GM20431 (cell line): ENCODE results near the gene DYSF.
"Not testable (repeated sequence)": the region's sequence is repeated elsewhere in the genome, so short reads cannot be mapped to it uniquely, and the experiment has no call there.

ENCODE experiments used
- in situ Hi-C: fragments of 300-500 bp; cut with MseI, MboI; formaldehyde crosslinking; loops from one replicate; pipeline ENCODE4 v1.15.0; 2020; ENCODE audit warnings: low sequenced_read_pairs; ENCODE audit not compliant: unreplicated experiment

DYSF gene

GRCh38 chr2:71453404-71454220, at the start of gene DYSF:
Gene DYSF, plus strand, starts transcription at chr2:71453561.
- in situ Hi-C loops = no loop called here

- in situ Hi-C loops = no loop called here
These were observed 43.8 kb upstream of the DYSF start for GRCh38 chr2:71409611-71410010.

DNA sequence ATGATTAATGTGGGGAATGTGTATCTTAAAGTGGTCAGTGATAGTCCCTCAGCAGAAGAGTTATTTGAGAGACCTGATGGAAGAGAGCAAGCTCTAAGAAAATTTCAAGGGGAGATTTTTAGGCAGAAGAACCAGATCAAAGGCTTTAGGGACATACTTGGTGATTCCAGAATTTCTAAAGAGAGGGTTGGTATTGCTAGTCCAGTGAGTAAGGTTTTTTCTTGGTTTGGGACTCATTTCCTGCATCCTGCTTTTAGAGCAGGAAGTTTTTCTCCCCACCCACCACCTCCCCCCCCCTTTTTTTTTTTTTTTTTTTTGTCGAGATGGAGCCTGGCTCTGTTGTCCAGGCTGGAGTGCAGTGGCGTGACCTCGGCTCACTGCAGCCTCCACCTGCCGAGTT, 42.7 kb upstream of the DYSF start:
- in situ Hi-C loops = no loop called here

DNA sequence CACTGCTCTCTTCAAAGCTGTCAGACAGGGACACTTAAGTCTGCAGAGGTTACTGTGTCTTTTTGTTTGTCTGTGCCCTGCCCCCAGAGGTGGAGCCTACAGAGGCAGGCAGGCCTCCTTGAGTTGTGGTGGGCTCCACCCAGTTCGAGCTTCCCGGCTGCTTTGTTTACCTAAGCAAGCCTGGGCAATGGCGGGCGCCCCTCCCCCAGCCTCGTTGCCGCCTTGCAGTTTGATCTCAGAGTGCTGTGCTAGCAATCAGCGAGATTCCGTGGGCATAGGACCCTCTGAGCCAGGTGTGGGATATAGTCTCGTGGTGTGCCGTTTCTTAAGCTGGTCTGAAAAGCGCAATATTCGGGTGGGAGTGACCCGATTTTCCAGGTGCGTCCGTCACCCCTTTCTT, 36.5 kb upstream of the DYSF start:
- in situ Hi-C loops = not testable (repeated sequence)

DNA sequence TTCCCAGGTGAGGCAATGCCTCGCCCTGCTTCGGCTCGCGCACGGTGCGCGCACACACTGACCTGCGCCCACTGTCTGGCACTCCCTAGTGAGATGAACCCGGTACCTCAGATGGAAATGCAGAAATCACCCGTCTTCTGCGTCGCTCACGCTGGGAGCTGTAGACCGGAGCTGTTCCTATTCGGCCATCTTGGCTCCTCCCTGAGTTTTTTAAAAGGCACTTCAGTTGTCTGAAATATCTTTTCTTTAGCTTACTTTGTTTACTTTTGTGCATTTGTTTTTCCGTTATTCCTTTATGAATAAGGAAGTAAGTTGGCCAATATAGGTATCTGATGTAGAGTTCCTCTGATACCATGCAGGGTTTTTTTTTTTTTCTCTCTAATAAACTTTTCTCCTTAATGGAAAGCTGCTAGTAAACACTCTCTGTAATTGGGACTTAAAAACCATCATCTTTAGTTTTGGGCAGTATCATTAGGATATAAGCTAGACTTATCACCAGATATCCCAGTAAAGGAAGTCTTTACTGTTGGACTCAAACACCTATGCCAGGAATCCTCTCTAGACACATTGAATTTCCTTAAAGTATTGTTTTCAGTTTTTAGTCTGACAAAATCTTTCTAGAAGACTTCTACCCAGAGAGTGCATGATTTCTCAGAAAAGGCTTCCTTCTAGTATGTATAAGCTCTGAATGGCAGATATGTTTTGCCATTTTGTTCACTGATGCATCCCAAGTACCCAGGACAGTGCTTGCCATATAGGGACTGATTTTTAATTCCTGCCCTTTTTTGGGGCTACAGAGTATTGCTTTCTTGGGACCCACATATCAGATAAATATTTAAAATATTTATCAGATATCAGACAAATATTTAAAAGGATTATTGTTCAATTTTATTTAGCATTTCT, 35.8 kb upstream of the DYSF start:
- in situ Hi-C loops = no loop called here

GRCh38 chr2:71419145-71419544, 34.2 kb upstream of the DYSF start:
- in situ Hi-C loops = no loop called here

- in situ Hi-C loops = no loop called here
These were observed 33.4 kb upstream of the DYSF start for GRCh38 chr2:71419976-71420375.

GRCh38 chr2:71422786-71423185, 30.6 kb upstream of the DYSF start:
- in situ Hi-C loops = no loop called here

DNA sequence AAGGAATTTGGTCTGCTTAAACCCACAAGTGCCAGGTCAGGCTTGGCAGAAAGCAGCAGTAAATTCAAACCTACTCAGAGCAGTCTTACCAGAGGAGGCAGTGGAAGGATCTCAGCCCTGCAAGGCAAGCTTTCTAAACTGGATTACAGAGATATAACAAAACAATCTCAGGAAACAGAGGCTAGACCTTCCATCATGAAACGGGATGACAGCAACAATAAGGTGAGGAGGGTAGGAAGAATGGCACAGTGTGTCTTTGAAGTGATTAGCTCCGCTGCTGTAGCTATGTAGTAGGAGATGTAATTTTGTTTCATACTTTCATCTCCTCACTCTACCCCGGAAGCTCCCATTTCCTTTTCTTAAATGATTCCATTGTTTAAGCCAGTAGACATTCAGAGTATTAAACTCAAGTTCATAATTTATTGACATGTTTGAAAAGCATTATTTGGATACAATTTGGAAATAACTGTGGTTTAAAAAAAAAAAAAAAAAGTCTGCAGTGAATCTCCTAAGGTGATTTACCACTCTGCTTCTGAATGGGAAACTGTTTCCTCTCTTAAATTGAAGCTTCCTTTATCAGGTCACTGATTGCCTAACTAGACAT, 29.4 kb upstream of the DYSF start:
- in situ Hi-C loops = no loop called here

DNA sequence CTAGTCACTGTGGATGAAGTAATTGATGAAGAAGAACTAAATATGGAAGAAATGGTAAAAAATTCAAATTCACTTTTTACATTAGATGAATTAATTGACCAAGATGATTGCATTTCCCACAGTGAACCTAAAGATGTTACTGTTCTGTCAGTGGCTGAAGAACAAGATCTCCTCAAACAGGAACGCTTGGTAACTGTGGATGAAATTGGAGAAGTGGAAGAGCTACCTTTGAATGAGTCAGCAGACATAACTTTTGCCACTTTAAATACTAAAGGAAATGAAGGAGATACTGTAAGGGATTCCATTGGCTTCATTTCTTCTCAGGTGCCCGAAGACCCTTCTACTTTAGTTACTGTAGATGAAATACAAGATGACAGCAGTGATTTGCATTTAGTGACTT, 26.6 kb upstream of the DYSF start:
- in situ Hi-C loops = no loop called here

GRCh38 chr2:71428472-71429383, 24.6 kb upstream of the DYSF start:
- in situ Hi-C loops = no loop called here

GRCh38 chr2:71445142-71445541, 8.2 kb upstream of the DYSF start:
- in situ Hi-C loops = not testable (repeated sequence)

DNA sequence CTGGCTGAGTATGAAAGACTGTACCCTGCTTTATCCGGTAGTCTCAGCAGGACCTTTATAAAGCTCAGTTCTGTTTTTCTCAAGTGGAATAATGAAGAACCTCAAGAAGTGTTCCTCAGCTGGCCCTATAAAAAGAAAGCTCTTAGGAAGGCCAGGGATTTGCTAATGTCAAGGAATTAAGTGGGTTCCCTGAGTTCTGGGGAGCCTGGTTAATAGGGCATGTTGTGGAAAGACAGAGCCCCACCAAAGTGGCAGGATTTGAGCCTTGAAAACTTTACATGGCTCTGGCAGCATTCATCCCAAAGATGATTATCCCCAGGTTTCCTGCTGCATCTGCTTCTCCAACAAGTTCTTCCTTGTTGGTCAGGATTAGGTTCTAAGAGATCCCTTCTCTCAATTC, 6.9 kb upstream of the DYSF start:
- in situ Hi-C loops = no loop called here

DNA sequence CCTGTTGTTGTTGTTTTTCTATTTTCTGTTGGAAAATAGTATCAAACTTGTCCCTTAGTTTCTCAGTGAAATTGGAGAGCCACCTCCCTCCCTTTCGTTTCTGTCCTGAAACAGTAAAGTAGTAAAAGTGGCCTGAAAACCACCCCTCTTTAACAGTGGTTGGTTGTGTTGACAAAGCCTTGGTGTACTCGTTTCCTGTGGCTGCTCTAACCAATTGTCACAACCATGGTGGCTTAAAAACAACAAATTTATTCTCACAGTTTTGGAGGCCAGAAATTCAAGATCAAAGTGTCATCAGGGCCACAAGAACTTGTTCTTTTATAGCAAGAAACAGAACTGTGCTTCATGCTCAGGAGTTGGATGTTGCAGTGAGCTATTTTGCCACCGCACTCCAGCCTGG, 4.0 kb upstream of the DYSF start:
- in situ Hi-C loops = no loop called here

DNA sequence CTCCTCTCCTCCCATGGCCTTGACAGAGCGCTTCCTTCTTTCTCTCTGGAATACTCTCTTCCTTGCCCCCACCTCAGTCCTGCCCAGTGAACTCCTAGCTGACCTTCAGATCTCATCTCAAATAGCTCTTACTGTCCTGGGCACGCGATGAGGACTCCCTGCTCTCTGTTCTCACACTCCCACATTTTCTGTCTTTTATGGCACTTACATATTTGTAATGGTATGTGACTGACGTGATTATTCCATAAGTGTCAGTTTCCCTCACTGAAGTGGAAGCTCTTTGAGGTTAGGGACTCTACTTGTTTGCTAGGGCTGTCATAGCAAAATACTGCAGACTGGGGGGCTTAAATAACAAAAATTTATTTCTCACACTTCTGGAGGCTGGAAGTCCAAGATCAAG, 1.7 kb upstream of the DYSF start:
- in situ Hi-C loops = no loop called here

- in situ Hi-C loops = no loop called here
These were observed 796 bp upstream of the DYSF start for GRCh38 chr2:71452565-71452964.

GRCh38 chr2:71454221-71455010, 1.1 kb downstream of the DYSF start:
- in situ Hi-C loops = no loop called here

GRCh38 chr2:71455011-71455740, 1.8 kb downstream of the DYSF start:
- in situ Hi-C loops = no loop called here
